GM21381 (cell line): Measurements from ENCODE around the gene PORCN.
"Not testable (repeated sequence)": the region's sequence is repeated elsewhere in the genome, so short reads cannot be mapped to it uniquely, and the experiment has no call there.

Source experiments
- ATAC-seq: cut with Tn5 transposase; IDR thresholded peaks from one replicate; pipeline ENCODE4 v1.9.1; 2021; ENCODE audit warnings: mild to moderate bottlenecking, moderate library complexity; ENCODE audit not compliant: unreplicated experiment

Gene PORCN

GRCh38 chrX:48509619-48510018, 827 bp downstream of the PORCN start:
- ATAC-seq, result no peak

GRCh38 chrX:48511560-48511959, 2.8 kb downstream of the PORCN start:
- no peak for ATAC-seq

- no peak for ATAC-seq
These were observed 3.7 kb downstream of the PORCN start for GRCh38 chrX:48512371-48512935.

DNA sequence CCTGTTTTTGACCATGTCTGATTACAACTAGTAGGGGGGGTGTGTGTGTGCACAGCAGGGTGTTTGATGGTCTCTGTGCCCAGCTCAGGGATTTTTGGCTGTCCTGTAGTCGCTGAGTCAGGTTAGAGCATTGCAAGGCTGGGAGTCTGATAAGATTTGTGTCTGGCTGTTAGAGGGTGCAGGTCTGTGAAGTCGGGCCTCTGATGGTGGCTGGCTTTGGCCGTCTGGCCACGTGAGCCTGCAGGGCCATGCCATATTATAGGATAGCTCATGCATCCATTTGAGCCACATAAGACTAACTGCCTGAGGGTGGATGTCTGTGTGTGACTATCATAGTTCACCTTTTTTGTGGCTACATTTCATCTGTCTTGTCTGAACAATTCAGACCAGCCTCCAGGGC, 4.9 kb downstream of the PORCN start:
- ATAC-seq, result no peak

GRCh38 chrX:48514126-48514806, 5.5 kb downstream of the PORCN start:
- no peak for ATAC-seq

- ATAC-seq, result no peak
These were observed 6.2 kb downstream of the PORCN start for GRCh38 chrX:48514868-48515460.

DNA sequence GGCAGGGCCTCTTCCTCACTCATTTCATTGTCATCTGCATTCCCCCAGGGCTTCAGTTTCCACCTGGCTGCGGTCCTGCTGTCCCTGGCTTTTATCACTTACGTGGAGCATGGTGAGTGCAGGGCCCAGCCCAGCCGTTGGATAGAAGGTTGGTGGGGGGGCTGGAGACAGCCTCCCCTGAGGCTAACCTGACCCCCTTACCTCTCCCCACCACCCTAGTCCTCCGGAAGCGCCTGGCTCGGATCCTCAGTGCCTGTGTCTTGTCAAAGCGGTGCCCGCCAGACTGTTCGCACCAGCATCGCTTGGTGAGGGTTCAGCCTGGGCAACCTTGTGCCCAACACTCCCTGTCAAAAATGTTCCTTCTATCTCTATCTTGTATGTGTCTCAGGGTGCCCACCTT, 7.0 kb downstream of the PORCN start:
- ATAC-seq, result no peak

DNA sequence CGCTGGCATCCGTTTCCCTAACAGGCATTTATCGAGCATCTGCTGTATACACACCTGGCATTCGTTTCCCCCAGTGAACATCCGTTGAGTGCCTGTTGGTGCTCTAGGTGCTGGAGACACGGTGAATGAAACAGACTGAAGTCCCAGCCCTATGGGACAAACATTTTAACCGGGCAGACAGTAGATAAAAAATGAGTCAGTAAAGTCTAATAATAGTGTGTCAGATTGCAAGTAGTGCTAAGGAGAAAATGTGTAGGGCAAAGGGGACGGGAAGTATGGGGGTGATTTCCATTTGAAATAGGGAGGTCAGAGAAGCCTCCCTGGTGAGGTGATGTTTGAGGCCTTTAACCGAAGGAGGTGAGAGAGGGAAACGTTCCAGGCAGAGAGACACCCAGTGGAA, 7.5 kb downstream of the PORCN start:
- no peak for ATAC-seq

DNA sequence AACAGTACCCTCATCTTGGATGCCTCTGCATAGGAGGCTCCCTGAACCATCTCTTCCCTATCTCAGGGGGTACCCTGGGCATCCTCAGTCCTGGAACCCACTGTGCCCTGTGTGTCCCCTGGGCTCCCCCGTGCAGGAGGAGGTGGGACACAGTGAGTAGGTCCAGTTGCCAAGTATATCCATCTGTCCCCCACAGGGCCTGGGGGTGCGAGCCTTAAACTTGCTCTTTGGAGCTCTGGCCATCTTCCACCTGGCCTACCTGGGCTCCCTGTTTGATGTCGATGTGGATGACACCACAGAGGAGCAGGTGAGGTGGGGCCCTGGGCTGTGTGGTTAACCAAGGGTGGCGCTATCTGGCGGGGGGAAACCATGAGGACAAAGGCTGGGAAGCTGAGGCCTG, 8.2 kb downstream of the PORCN start:
- no peak for ATAC-seq

DNA sequence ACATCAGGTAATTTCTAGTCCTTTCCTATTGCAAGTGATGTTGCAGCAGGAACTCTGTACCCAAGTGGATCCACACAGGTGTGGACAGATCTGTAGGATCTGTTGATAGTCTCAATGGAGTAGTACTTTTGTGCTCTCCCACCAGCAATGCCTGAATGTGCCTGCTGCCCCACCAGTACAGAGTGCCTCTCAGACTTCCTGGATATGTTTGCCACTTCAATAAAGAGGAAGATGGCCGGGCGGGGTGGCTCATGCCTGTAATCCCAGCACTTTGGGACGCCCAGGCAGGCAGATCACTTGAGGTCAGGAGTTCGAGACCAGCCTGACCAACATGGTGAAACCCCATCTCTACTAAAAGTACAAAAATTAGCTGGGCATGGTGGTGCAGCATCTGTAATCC, 10.7 kb downstream of the PORCN start:
- not testable (repeated sequence) for ATAC-seq

DNA sequence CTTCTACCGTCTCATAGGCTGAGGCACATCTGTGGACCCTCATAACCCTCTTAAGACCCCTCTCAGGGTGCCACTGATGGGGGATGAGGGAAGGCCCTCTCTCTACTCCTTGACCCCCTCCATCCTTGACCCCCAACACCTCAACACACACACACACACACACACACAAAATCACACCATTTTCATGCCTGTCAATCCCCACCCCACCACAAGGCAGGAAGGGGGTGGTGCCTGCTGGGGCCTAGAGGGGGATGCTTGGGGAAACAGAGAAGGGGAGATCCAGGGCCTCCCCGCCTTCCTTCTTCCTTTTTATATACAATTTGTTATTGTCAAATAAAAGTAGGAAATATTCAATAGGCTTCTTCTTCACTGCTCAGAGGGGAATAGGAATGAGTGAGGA, 11.7 kb downstream of the PORCN start:
- no peak for ATAC-seq

GRCh38 chrX:48520976-48521352, 12.2 kb downstream of the PORCN start:
- ATAC-seq, result no peak

- ATAC-seq, result peak; percentile 94
These were observed 12.8 kb downstream of the PORCN start, which contains the start of gene EBP for GRCh38 chrX:48521353-48522243. Gene EBP, plus strand, starts transcription at chrX:48521808. Its CDS starts 1,964 bp downstream, at chrX:48523772.

DNA sequence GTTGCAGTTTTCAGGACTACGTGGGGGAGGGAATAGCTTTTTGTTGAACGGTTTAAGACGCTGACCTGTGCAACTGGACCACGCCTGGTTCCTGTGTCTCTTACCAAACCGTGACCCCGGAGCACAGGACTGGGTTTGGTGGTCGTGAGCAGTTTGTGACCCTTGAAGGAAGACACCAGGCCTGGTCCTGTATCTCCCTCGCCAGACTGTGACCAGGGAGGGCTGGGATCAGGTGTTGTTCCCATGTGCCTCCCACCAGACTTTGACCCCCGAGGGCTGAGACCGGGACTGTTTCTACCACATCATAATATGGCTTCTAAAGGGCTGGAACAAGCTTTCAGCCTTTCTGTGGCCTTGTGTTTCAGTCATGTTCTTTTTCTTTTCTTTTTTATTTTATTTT, 13.5 kb downstream of the PORCN start:
- ATAC-seq, result no peak

DNA sequence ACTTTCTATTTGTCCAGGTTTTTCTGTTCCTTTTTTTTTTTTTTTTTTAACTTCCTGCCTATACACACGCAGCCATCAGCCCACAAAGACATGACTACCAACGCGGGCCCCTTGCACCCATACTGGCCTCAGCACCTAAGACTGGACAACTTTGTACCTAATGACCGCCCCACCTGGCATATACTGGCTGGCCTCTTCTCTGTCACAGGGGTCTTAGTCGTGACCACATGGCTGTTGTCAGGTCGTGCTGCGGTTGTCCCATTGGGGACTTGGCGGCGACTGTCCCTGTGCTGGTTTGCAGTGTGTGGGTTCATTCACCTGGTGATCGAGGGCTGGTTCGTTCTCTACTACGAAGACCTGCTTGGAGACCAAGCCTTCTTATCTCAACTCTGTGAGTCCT, 14.9 kb downstream of the PORCN start:
- ATAC-seq, result no peak

DNA sequence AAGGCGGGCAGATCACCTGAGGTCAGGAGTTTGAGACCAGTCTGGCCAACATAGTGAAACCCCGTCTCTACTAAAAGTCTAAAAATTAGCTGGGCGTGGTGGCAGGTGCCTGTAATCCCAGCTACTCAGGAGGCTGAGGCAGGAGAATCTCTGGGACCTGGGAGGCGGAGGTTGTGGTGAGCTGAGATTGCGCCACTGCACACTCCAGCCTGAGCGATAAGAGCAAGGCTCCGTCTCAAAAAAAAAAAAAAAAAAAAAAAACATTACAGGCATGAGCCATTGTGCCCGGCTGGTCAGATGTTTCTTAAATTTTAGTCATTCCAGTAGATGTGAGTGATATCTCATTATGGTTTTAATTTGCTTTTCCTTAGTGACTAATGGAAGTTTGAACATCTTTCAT, 17.1 kb downstream of the PORCN start:
- not testable (repeated sequence) for ATAC-seq

- ATAC-seq, result no peak
These were observed 21.9 kb downstream of the PORCN start for GRCh38 chrX:48530736-48531135.

- ATAC-seq, result no peak
These were observed 22.7 kb downstream of the PORCN start for GRCh38 chrX:48531358-48531959.

GRCh38 chrX:48532161-48532560, 23.4 kb downstream of the PORCN start:
- ATAC-seq, result no peak

GRCh38 chrX:48533165-48533564, 24.4 kb downstream of the PORCN start:
- ATAC-seq, result no peak
